ENCODE measurements around the gene MARCHF9. TPM values are rescaled to one million over a fixed set of nuclear protein-coding genes. Genes with fewer than 3 reads are reported as not detected.

MARCHF9 gene
- total RNA-seq, 1 donor = 2.6 TPM

- no peak overlapping the region for H3K4me3 ChIP-seq (ENCODE audit: low read depth, low read length)
- DNase-seq (ENCODE audit: low read depth) = no peak
- TF ChIP-seq CTCF (IDR thresholded peaks at IDR 0.05; ENCODE audit: insufficient read depth, low read depth, low read length) = no peak
Measured at GRCh38 chr12:57731411-57732080, 23.4 kb upstream of the MARCHF9 start.

- no peak for TF ChIP-seq CTCF (IDR thresholded peaks at IDR 0.05; ENCODE audit: insufficient read depth, low read depth, low read length)
- DNase-seq (ENCODE audit: low read depth) = no peak
- no peak overlapping the region for H3K4me3 ChIP-seq (ENCODE audit: low read depth, low read length)
Measured at GRCh38 chr12:57732270-57732669, 22.6 kb upstream of the MARCHF9 start.

GRCh38 chr12:57732726-57733593 is 21.9 kb upstream of the MARCHF9 start:
- TF ChIP-seq CTCF (IDR thresholded peaks at IDR 0.05; ENCODE audit: insufficient read depth, low read depth, low read length) = no peak
- no peak for DNase-seq (ENCODE audit: low read depth)
- no peak overlapping the region for H3K4me3 ChIP-seq (ENCODE audit: low read depth, low read length)

GRCh38 chr12:57733928-57734327 is 21.0 kb upstream of the MARCHF9 start:
- no peak overlapping the region for H3K4me3 ChIP-seq (ENCODE audit: low read depth, low read length)
- DNase-seq (ENCODE audit: low read depth) = no peak
- no peak for TF ChIP-seq CTCF (IDR thresholded peaks at IDR 0.05; ENCODE audit: insufficient read depth, low read depth, low read length)

GRCh38 chr12:57734591-57734990 is 20.3 kb upstream of the MARCHF9 start:
- no peak for DNase-seq (ENCODE audit: low read depth)
- H3K4me3 ChIP-seq (ENCODE audit: low read depth, low read length) = no peak overlapping the region
- no peak for TF ChIP-seq CTCF (IDR thresholded peaks at IDR 0.05; ENCODE audit: insufficient read depth, low read depth, low read length)

GRCh38 chr12:57735198-57735855 is 19.6 kb upstream of the MARCHF9 start:
- H3K4me3 ChIP-seq (ENCODE audit: low read depth, low read length) = no peak overlapping the region
- no peak for TF ChIP-seq CTCF (IDR thresholded peaks at IDR 0.05; ENCODE audit: insufficient read depth, low read depth, low read length)
- DNase-seq (ENCODE audit: low read depth) = no peak
